A673 (cell line): ENCODE data around the gene KCNAB2. TPM values are rescaled to one million over a fixed set of nuclear protein-coding genes. Genes with fewer than 3 reads are reported as not detected.

ENCODE experiments used
- BruUV-seq: library from RNA; stranded (reverse); fragments of 400-500 nt; replicated peaks from 2 replicates; lab custom pipeline; 2021; lab: Mats Ljungman, UMichigan
- CTCF ChIA-PET: fragments of 300-600 bp; sonication (Branson Sonifier 250); formaldehyde crosslinking; loops from one replicate; lab custom pipeline; 2022; ENCODE audit warnings: antibody characterized with exemption; lab: Charles Lee
- POLR2A ChIA-PET: fragments of 300-600 bp; sonication (Branson Sonifier 250); formaldehyde crosslinking; loops from one replicate; lab custom pipeline; 2022; ENCODE audit warnings: antibody characterized with exemption; ENCODE audit not compliant: low non-redundant PET; lab: Charles Lee
- DNase-seq: peaks from one replicate; pipeline ENCODE4 v3.0.0-alpha.2; 2015; ENCODE audit warnings: low spot score
- H3K27ac ChIP-seq: fragments of 200-600 bp; sonication (generic); 2 replicates; pipeline ENCODE4 v1.5.1; 2016; ENCODE audit warnings: mixed run types, low read depth, mild to moderate bottlenecking, mixed read lengths, antibody characterized with exemption, low read length; ENCODE audit not compliant: poor library complexity, severe bottlenecking
- H3K27me3 ChIP-seq: fragments of 200-600 bp; sonication (generic); replicated peaks from 2 replicates; pipeline ENCODE4 v1.6.1; 2017; ENCODE audit warnings: mixed run types, low read depth, mild to moderate bottlenecking, mixed read lengths, antibody characterized with exemption, low read length; ENCODE audit not compliant: insufficient read depth, poor library complexity
- H3K36me3 ChIP-seq: fragments of 200-600 bp; sonication (generic); 2 replicates; pipeline ENCODE4 v1.6.1; 2016; ENCODE audit warnings: mixed run types, mild to moderate bottlenecking, mixed read lengths, antibody characterized with exemption, low read length; ENCODE audit not compliant: insufficient read depth, poor library complexity, severe bottlenecking
- H3K4me1 ChIP-seq: fragments of 200-600 bp; sonication (generic); 2 replicates; pipeline ENCODE4 v1.6.1; 2017; ENCODE audit warnings: mixed run types, mild to moderate bottlenecking, mixed read lengths, antibody characterized with exemption, low read length; ENCODE audit not compliant: insufficient read depth, poor library complexity, severe bottlenecking
- H3K4me3 ChIP-seq: fragments of 200-600 bp; sonication (generic); 2 replicates; pipeline ENCODE4 v1.5.1; 2016; ENCODE audit warnings: low read depth, mixed run types, mild to moderate bottlenecking, mixed read lengths, low read length; ENCODE audit not compliant: poor library complexity, severe bottlenecking
- H3K9me3 ChIP-seq: fragments of 200-600 bp; sonication (generic); 2 replicates; pipeline ENCODE4 v1.6.1; 2016; ENCODE audit warnings: mixed run types, low read depth, mild to moderate bottlenecking, mixed read lengths, antibody characterized with exemption, low read length; ENCODE audit not compliant: poor library complexity, severe bottlenecking
- EZH2 ChIP-seq: fragments of 200-600 bp; sonication (generic); IDR thresholded peaks from 2 replicates; pipeline ENCODE4 v1.6.1; 2017; ENCODE audit warnings: borderline replicate concordance, low read depth, mild to moderate bottlenecking, mixed read lengths, antibody characterized with exemption, low read length; ENCODE audit not compliant: poor library complexity, severe bottlenecking
- intact Hi-C: fragments of 100-400 bp; cut with micrococcal nuclease; formaldehyde crosslinking; loops from one replicate; pipeline ENCODE4 v1.10.0; 2022; ENCODE audit not compliant: unreplicated experiment
- total RNA-seq: library from RNA; stranded (reverse); gene quantifications from 2 replicates; pipeline ENCODE4 v1.2.3, GENCODE V29; 2021
- TF ChIP-seq, protein P1 (sequence below): fragments of 300-800, 200-600 bp; sonication (generic); conservative IDR thresholded peaks from 2 replicates; pipeline ENCODE4 v1.5.1; 2017; ENCODE audit warnings: low read depth, mild to moderate bottlenecking, antibody characterized with exemption, low read length, moderate library complexity, mixed read lengths

KCNAB2 gene
- total RNA-seq, 1 experiment from 2014 or later, result 6.4 TPM

DNA sequence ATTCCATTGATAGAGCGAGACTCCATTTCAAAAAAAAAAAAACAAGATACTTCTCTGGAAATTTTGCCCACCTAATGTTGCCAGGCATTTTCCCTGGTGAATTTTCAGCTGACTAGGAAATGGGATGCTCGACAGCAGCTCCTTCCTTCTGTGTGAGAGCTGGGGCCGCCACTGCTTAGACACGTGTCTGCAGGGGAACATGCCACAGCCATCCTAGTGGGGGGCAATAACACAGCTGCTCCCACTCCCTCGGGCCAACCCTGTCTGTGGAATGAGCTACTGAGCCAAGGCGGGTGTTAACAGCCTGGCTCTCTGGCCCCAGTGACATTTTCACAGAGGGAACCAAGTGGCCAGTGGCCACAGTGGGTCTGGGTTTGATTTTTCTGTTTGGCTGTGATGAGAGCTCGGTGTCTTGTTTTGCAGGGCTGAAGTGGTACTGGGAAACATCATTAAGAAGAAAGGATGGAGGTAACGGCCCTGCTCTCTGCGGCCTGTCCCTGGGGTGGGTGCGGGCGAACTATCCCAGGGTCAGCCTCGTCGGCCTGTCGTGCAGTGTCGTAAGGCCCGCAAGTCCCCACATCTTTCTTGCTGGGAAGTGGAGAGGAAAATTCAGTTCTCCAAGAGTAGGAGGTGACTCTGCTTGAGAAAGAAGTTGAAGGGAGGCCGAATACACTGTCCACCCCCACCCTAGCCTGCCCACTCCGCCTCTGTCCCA is 39.2 kb downstream of the KCNAB2 start:
- intact Hi-C loops, result no loop called here
- BruUV-seq, result no TSS peak

DNA sequence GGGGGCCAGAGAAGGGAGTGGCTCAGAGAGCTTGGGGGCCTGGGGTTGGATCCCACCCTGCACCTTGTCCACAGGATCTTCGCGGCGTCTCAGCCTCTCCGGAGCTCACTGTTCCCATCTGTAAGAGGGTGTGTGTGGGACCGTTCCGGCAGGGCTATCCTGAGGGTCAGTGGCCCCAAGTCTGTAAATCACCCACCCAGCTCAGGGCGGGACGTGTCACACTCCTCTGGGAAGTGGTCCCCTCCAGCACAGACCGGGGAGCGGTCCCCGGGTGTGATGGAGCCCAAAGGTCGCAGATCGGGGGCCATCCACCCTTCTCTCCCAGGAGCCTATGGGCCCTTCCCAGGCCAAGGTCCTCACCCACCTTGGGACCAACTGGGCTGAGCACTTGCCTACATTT is 40.0 kb downstream of the KCNAB2 start:
- CTCF ChIA-PET, result no interaction called here
- no peaks in the 10 kb centered on the region for H3K36me3 ChIP-seq
- no peak for DNase-seq
- no peak overlapping the region for H3K4me3 ChIP-seq
- no TSS peak for BruUV-seq
- intact Hi-C loops, result no loop called here
- TF ChIP-seq, protein P1, sequence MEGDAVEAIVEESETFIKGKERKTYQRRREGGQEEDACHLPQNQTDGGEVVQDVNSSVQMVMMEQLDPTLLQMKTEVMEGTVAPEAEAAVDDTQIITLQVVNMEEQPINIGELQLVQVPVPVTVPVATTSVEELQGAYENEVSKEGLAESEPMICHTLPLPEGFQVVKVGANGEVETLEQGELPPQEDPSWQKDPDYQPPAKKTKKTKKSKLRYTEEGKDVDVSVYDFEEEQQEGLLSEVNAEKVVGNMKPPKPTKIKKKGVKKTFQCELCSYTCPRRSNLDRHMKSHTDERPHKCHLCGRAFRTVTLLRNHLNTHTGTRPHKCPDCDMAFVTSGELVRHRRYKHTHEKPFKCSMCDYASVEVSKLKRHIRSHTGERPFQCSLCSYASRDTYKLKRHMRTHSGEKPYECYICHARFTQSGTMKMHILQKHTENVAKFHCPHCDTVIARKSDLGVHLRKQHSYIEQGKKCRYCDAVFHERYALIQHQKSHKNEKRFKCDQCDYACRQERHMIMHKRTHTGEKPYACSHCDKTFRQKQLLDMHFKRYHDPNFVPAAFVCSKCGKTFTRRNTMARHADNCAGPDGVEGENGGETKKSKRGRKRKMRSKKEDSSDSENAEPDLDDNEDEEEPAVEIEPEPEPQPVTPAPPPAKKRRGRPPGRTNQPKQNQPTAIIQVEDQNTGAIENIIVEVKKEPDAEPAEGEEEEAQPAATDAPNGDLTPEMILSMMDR, result no peak
- no peak for TF ChIP-seq EZH2
- H3K27ac ChIP-seq, result no peak overlapping the region
- H3K27me3 ChIP-seq, result no peaks in the 10 kb centered on the region
- H3K9me3 ChIP-seq, result no peaks in the 10 kb centered on the region
- POLR2A ChIA-PET, result no interaction called here
- peaks cover 6% of the 10 kb centered on the region for H3K4me1 ChIP-seq

More for the DNA sequence above, 39.2 kb downstream of the KCNAB2 start:
- Histone ChIP-seq H3K4me1 (peaks cover 6% of the 10 kb centered on the region), H3K4me3 (no peak overlapping the region), H3K27ac (no peak overlapping the region), H3K9me3 (no peaks in the 10 kb centered on the region), H3K36me3 (no peaks in the 10 kb centered on the region), H3K27me3 (no peaks in the 10 kb centered on the region)
- TF ChIP-seq, protein P1, result no peak
- no peak for TF ChIP-seq EZH2
- no peak for DNase-seq
- CTCF ChIA-PET, result no interaction called here
- POLR2A ChIA-PET, result no interaction called here

DNA sequence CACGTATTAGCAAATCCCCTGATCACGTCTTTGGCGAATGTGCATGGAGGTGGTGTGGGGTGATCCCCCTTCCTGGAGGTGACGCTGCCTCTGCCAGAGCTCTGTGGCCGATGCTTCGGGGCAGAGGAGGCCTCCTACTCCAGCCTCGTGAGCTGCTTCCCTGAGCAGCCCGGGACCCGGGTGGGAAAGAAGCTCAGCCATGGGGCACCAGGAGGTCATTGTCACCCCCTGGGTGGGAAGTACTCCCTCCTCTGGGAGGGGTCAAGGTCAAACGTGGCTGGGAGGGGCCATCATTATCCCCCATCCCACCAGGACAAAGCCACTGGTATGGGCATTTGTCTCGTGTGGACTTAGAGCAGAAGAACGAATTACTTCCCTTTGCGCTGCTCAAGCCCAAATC is 40.7 kb downstream of the KCNAB2 start:
- Histone ChIP-seq H3K9me3 (no peaks in the 10 kb centered on the region), H3K36me3 (no peaks in the 10 kb centered on the region), H3K27ac (no peak overlapping the region), H3K4me3 (no peak overlapping the region), H3K27me3 (no peaks in the 10 kb centered on the region), H3K4me1 (peaks cover 6% of the 10 kb centered on the region)
- POLR2A ChIA-PET, result no interaction called here
- intact Hi-C loops, result no loop called here
- BruUV-seq, result no TSS peak
- no peak for TF ChIP-seq EZH2
- TF ChIP-seq, protein P1, result no peak
- DNase-seq, result no peak
- CTCF ChIA-PET, result interaction anchor here (0.6 kb wide), 1 partner anchor 13 kb away, joined by 3 read pairs; no protein-coding TSS in a partner anchor
